Endothelial cell (in vitro differentiated cells): Measurements from ENCODE around the gene CASQ1. TPM values are rescaled to one million over a fixed set of nuclear protein-coding genes. Genes with fewer than 3 reads are reported as not detected.

Source experiments
- DNase-seq: peaks from one replicate; pipeline ENCODE4 v3.0.0; 2021; ENCODE audit warnings: low spot score
- H3K27ac Mint-ChIP-seq: one replicate; pipeline ENCODE4 v1.8.0; 2021; ENCODE audit warnings: mixed read lengths, inconsistent platforms; ENCODE audit not compliant: unreplicated experiment
- H3K27me3 Mint-ChIP-seq: one replicate; pipeline ENCODE4 v1.8.0; 2021; ENCODE audit warnings: mild to moderate bottlenecking, moderate library complexity, mixed read lengths, inconsistent platforms; ENCODE audit not compliant: unreplicated experiment
- H3K36me3 Mint-ChIP-seq: one replicate; pipeline ENCODE4 v1.8.0; 2021; ENCODE audit warnings: mild to moderate bottlenecking, low read depth, mixed read lengths, inconsistent platforms; ENCODE audit not compliant: unreplicated experiment
- H3K4me1 Mint-ChIP-seq: one replicate; pipeline ENCODE4 v1.8.0; 2021; ENCODE audit warnings: mild to moderate bottlenecking, mixed read lengths, inconsistent platforms; ENCODE audit not compliant: unreplicated experiment
- H3K4me3 Mint-ChIP-seq: one replicate; pipeline ENCODE4 v1.8.0; 2021; ENCODE audit warnings: mild to moderate bottlenecking, mixed read lengths, inconsistent platforms; ENCODE audit not compliant: unreplicated experiment
- H3K9me3 Mint-ChIP-seq: one replicate; pipeline ENCODE4 v1.8.0; 2021; ENCODE audit warnings: mixed read lengths, inconsistent platforms; ENCODE audit not compliant: unreplicated experiment
- CTCF ChIP-seq: fragments of 200-600 bp; sonication (generic); IDR thresholded peaks from one replicate; pipeline ENCODE4 v1.5.0; 2021; ENCODE audit warnings: antibody characterized with exemption; ENCODE audit not compliant: unreplicated experiment
- total RNA-seq: library from RNA; stranded (reverse); fragmentation: NEBNext Ultra II Directional; extraction: Animal tissue kit (Norgen Biotek cat#: 25700); gene quantifications from one replicate; pipeline ENCODE4 v1.2.1, GENCODE V29; 2021; ENCODE audit not compliant: unreplicated experiment

The CASQ1 gene
- total RNA-seq, 1 donor from 2014 or later: not detected

- no peak overlapping the region for H3K4me3 Mint-ChIP-seq
- DNase-seq: no peak
- TF ChIP-seq CTCF: no peak
- H3K27me3 Mint-ChIP-seq: peaks cover 3% of the 10 kb centered on the region
- H3K36me3 Mint-ChIP-seq: peaks cover 10% of the 10 kb centered on the region
- H3K9me3 Mint-ChIP-seq: no peaks in the 10 kb centered on the region
- H3K4me1 Mint-ChIP-seq: peaks cover 2% of the 10 kb centered on the region
- no peak overlapping the region for H3K27ac Mint-ChIP-seq
Observed at GRCh38 chr1:160191756-160192155, 1.4 kb downstream of the CASQ1 start.

GRCh38 chr1:160192234-160192633 lies 1.9 kb downstream of the CASQ1 start:
- DNase-seq: no peak
- peaks cover 2% of the 10 kb centered on the region for H3K4me1 Mint-ChIP-seq
- no peak for TF ChIP-seq CTCF
- peaks cover 5% of the 10 kb centered on the region for H3K27me3 Mint-ChIP-seq
- H3K9me3 Mint-ChIP-seq: no peaks in the 10 kb centered on the region
- no peak overlapping the region for H3K27ac Mint-ChIP-seq
- H3K36me3 Mint-ChIP-seq: peaks cover 10% of the 10 kb centered on the region
- H3K4me3 Mint-ChIP-seq: no peak overlapping the region

GRCh38 chr1:160193091-160193819 lies 2.9 kb downstream of the CASQ1 start:
- Mint-ChIP-seq H3K9me3 (no peaks in the 10 kb centered on the region), H3K4me1 (peaks cover 2% of the 10 kb centered on the region), H3K4me3 (no peak overlapping the region), H3K27me3 (peaks cover 5% of the 10 kb centered on the region), H3K36me3 (peaks cover 10% of the 10 kb centered on the region), H3K27ac (no peak overlapping the region)
- DNase-seq: peak; percentile 94
- peak; percentile 89 for TF ChIP-seq CTCF

- DNase-seq: no peak
- no peak for TF ChIP-seq CTCF
- no peaks in the 10 kb centered on the region for H3K9me3 Mint-ChIP-seq
- no peak overlapping the region for H3K27ac Mint-ChIP-seq
- H3K4me3 Mint-ChIP-seq: no peak overlapping the region
- H3K27me3 Mint-ChIP-seq: peaks cover 5% of the 10 kb centered on the region
- peaks cover 6% of the 10 kb centered on the region for H3K36me3 Mint-ChIP-seq
- H3K4me1 Mint-ChIP-seq: peaks cover 2% of the 10 kb centered on the region
Observed at GRCh38 chr1:160193832-160194736, 3.7 kb downstream of the CASQ1 start.

GRCh38 chr1:160194737-160195059 lies 4.3 kb downstream of the CASQ1 start:
- peaks cover 5% of the 10 kb centered on the region for H3K4me1 Mint-ChIP-seq
- H3K4me3 Mint-ChIP-seq: no peak overlapping the region
- no peak for TF ChIP-seq CTCF
- H3K27me3 Mint-ChIP-seq: peaks cover 5% of the 10 kb centered on the region
- H3K27ac Mint-ChIP-seq: no peak overlapping the region
- peaks cover 4% of the 10 kb centered on the region for H3K36me3 Mint-ChIP-seq
- no peak for DNase-seq
- H3K9me3 Mint-ChIP-seq: no peaks in the 10 kb centered on the region
